Nephron (organoid): Measurements from ENCODE around the gene TUT7.

Experiments used
- H3K27ac Mint-ChIP-seq, 3 experiments: 2 replicates each; pipeline ENCODE4 v1.8.0; 2020; ENCODE audit warnings: mixed read lengths in 3 of 3, mild to moderate bottlenecking in 2 of 3, moderate library complexity in 1 of 3
- H3K27me3 Mint-ChIP-seq: 2 replicates; pipeline ENCODE4 v1.8.0; 2021; ENCODE audit warnings: low read depth, mild to moderate bottlenecking, moderate library complexity, mixed read lengths
- H3K36me3 Mint-ChIP-seq: 2 replicates; pipeline ENCODE4 v1.8.0; 2020; ENCODE audit warnings: low read depth, mixed read lengths
- H3K4me1 Mint-ChIP-seq: 2 replicates; pipeline ENCODE4 v1.8.0; 2020; ENCODE audit warnings: mixed read lengths
- H3K4me3 Mint-ChIP-seq, 3 experiments: 2 replicates each; pipeline ENCODE4 v1.8.0; 2020; ENCODE audit warnings: mild to moderate bottlenecking in 3 of 3, mixed read lengths in 3 of 3, moderate library complexity in 2 of 3
- H3K9me3 Mint-ChIP-seq: 2 replicates; pipeline ENCODE4 v1.8.0; 2020; ENCODE audit warnings: mixed read lengths
- TF ChIP-seq, protein P1 (sequence below), 3 experiments: fragments of 200-600 bp; sonication (generic); IDR thresholded peaks; one replicate each; pipeline ENCODE4 v1.5.0; 2021; ENCODE audit warnings: antibody characterized with exemption in 3 of 3; ENCODE audit not compliant: unreplicated experiment in 3 of 3

The TUT7 gene

DNA sequence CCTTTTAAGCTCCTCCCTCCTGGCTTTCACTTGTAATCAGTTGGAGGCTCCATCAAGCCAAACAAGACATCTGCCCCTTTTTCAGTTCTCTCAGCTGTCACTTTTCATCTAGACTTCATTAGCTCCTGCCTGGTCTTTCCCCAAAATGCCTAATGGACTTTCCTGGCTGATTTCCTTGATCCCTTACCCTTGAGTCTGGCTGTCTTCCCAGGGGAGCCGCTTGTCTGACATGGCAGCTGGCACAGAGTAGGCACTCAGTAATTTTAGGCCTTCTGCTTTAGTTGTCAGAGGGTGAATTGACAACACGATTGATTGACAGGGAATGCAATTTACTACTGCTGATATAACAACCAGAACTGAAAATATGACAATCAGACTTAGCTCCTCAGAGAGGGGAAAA lies 96.8 kb downstream of the TUT7 start:
- Mint-ChIP-seq H3K9me3 (peaks cover 4% of the 10 kb centered on the region), H3K27ac (no peak overlapping the region), H3K36me3 (peaks cover 24% of the 10 kb centered on the region), H3K4me3 (no peak overlapping the region), H3K4me1 (peaks cover 5% of the 10 kb centered on the region), H3K27me3 (no peaks in the 10 kb centered on the region)
- TF ChIP-seq, protein P1, sequence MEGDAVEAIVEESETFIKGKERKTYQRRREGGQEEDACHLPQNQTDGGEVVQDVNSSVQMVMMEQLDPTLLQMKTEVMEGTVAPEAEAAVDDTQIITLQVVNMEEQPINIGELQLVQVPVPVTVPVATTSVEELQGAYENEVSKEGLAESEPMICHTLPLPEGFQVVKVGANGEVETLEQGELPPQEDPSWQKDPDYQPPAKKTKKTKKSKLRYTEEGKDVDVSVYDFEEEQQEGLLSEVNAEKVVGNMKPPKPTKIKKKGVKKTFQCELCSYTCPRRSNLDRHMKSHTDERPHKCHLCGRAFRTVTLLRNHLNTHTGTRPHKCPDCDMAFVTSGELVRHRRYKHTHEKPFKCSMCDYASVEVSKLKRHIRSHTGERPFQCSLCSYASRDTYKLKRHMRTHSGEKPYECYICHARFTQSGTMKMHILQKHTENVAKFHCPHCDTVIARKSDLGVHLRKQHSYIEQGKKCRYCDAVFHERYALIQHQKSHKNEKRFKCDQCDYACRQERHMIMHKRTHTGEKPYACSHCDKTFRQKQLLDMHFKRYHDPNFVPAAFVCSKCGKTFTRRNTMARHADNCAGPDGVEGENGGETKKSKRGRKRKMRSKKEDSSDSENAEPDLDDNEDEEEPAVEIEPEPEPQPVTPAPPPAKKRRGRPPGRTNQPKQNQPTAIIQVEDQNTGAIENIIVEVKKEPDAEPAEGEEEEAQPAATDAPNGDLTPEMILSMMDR (IDR thresholded peaks at IDR 0.05; ENCODE audit: unreplicated experiment in 3 of 3) = no peak

DNA sequence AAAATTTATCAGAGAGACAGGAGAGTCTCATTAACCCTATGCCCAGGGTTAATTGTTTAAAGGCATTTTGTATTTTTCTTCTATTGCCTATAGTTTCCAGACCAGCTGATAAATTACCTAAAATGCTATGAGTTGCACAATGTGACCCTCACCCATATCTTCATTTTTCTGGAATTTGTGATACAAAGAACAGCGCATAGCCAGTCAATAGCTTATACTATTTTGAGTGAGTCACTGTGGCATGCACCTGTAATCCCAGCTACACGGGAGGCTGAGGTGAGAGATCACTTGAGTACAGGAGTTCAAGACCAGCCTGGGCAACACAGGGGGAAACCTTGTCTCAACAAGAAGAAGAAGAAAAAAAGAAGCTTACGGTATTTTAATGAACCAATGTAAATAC lies 97.6 kb downstream of the TUT7 start:
- no peak overlapping the region for H3K27ac Mint-ChIP-seq
- H3K4me1 Mint-ChIP-seq = peaks cover 5% of the 10 kb centered on the region
- TF ChIP-seq, protein P1 (IDR thresholded peaks at IDR 0.05; ENCODE audit: unreplicated experiment in 3 of 3) = no peak
- peaks cover 6% of the 10 kb centered on the region for H3K9me3 Mint-ChIP-seq
- peaks cover 22% of the 10 kb centered on the region for H3K36me3 Mint-ChIP-seq
- H3K4me3 Mint-ChIP-seq = no peak overlapping the region
- H3K27me3 Mint-ChIP-seq = no peaks in the 10 kb centered on the region

DNA sequence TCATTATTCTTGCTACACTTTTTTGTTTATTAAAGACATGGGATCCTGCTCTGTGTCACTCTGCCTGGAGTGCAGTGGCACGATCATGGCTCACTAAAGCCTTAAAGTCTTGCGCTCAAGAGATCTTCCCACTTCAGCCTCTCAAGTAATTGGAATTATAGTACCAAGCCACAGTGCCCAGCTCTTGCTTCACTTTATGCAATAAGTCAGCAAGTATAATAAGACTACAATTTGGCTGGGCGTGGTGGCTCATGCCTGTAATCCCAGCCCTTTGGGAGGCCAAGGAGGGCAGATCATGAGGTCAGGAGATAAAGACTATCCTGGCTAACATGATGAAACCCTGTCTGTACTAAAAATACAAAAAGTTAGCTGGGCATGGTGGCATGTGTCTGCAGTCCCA lies 100.6 kb downstream of the TUT7 start:
- Mint-ChIP-seq H3K27me3 (no peaks in the 10 kb centered on the region), H3K4me3 (no peak overlapping the region), H3K36me3 (peaks cover 20% of the 10 kb centered on the region), H3K9me3 (peaks cover 13% of the 10 kb centered on the region), H3K4me1 (peaks cover 5% of the 10 kb centered on the region), H3K27ac (no peak overlapping the region)
- TF ChIP-seq, protein P1 (IDR thresholded peaks at IDR 0.05; ENCODE audit: unreplicated experiment in 3 of 3) = no peak

DNA sequence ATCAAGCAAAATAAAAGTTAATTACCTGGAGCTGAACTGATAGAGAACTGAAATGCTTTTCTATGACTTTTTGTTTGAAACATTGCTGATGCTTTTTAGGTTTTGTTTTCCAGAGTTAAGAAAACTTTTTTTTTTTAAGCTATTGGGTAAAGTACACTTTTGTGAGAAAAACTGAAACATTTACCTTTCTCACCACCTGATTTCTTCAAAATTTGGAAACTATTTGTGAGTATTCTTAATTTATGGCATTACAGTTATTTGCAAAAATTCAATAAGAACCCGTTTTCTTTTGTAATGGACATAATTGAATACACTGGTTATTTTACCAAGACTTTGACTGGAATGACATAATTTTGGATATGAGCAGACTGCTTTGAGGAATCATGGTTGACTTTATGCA lies 101.3 kb downstream of the TUT7 start:
- H3K9me3 Mint-ChIP-seq = peaks cover 13% of the 10 kb centered on the region

DNA sequence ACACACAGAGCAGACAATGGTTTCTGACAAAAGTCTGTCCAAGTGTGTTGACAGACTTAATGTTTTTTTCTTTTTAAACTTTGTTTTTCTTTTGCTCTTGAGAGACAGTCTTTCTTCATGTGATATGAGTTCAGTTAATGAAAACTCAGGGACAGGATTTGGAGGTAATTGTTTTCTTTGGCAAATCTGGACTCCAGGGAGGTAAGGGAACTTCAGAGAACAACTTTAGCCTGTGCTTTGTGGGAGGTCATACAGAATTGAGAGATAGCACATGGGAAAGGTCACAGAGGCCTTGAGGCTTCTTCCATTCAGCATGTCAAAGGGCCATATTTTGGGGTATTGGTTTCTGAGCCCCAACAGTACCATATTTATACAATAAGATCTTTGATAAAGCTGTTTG lies 104.1 kb downstream of the TUT7 start:
- no peak overlapping the region for H3K27ac Mint-ChIP-seq
- H3K4me3 Mint-ChIP-seq = no peak overlapping the region
- H3K4me1 Mint-ChIP-seq = peaks cover 8% of the 10 kb centered on the region
- TF ChIP-seq, protein P1 (IDR thresholded peaks at IDR 0.05; ENCODE audit: unreplicated experiment in 3 of 3) = no peak
- peaks cover 3% of the 10 kb centered on the region for H3K27me3 Mint-ChIP-seq
- H3K9me3 Mint-ChIP-seq = peaks cover 13% of the 10 kb centered on the region
- peaks cover 13% of the 10 kb centered on the region for H3K36me3 Mint-ChIP-seq

More for the DNA sequence above, 101.3 kb downstream of the TUT7 start:
- Mint-ChIP-seq H3K4me3 (no peak overlapping the region), H3K36me3 (peaks cover 20% of the 10 kb centered on the region), H3K27ac (no peak overlapping the region), H3K27me3 (no peaks in the 10 kb centered on the region), H3K4me1 (peaks cover 5% of the 10 kb centered on the region)
- TF ChIP-seq, protein P1 (IDR thresholded peaks at IDR 0.05; ENCODE audit: unreplicated experiment in 3 of 3) = no peak

DNA sequence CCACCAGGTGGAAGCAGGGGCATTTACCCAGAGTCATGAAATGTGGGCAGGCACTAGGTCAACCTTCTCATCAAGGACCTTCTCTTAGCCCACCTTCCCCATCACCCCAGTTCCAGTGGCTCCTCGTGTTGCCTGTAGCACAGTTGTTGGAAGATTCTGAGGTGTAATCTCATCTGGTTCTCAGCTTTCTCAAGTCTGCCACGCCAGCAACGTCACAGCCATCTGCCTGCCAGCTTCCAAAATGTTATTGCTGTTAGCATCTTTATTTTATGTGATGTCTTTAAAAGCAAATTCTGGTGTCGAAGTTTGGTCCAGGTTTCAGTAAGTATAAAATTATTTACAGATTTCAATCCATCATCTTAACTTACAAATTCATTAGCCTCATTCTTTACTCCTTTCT lies 105.5 kb downstream of the TUT7 start:
- TF ChIP-seq, protein P1 (IDR thresholded peaks at IDR 0.05; ENCODE audit: unreplicated experiment in 3 of 3) = no peak
- Mint-ChIP-seq H3K4me3 (no peak overlapping the region), H3K27me3 (peaks cover 3% of the 10 kb centered on the region), H3K4me1 (peaks cover 8% of the 10 kb centered on the region), H3K27ac (no peak overlapping the region), H3K36me3 (peaks cover 10% of the 10 kb centered on the region), H3K9me3 (peaks cover 13% of the 10 kb centered on the region)
